GM12878 (cell line): ENCODE data around the gene ZC3H10. TPM values are rescaled to one million over a fixed set of nuclear protein-coding genes. Genes with fewer than 3 reads are reported as not detected.

ENCODE experiments used
- CEBPB ChIP-seq, 2 experiments: fragments of 150-350 bp in 1 of 2; IDR thresholded peaks; 2 replicates each; pipeline ENCODE4 v1.6.1; 2012 to 2014; ENCODE audit warnings: low read depth in 2 of 2, low read length in 2 of 2, borderline replicate concordance in 1 of 2, inconsistent platforms in 1 of 2
- FOXK2 ChIP-seq: fragments of 450-650 bp; IDR thresholded peaks from 2 replicates; pipeline ENCODE4 v1.6.1; 2017; ENCODE audit warnings: mild to moderate bottlenecking, moderate library complexity
- HDAC6 ChIP-seq: fragments of 200-600 bp; sonication (generic); IDR thresholded peaks from one replicate; pipeline ENCODE4 v1.8.0; 2017; ENCODE audit warnings: antibody characterized with exemption; ENCODE audit not compliant: unreplicated experiment
- MEF2A ChIP-seq: IDR thresholded peaks from 2 replicates; pipeline ENCODE4 v1.6.1; 2011; ENCODE audit warnings: low read depth, mild to moderate bottlenecking, low read length, moderate library complexity; ENCODE audit not compliant: insufficient read depth
- MEF2B ChIP-seq: fragments of 450-650 bp; IDR thresholded peaks from 2 replicates; pipeline ENCODE4 v1.6.1; 2018; ENCODE audit warnings: mild to moderate bottlenecking, moderate library complexity; ENCODE audit not compliant: partially characterized antibody, poor library complexity, severe bottlenecking
- POLR2A ChIP-seq: IDR thresholded peaks from 2 replicates; pipeline ENCODE4 v1.6.1; 2011; ENCODE audit warnings: low read depth, mild to moderate bottlenecking, low read length
- POLR2AphosphoS5 ChIP-seq: IDR thresholded peaks from 2 replicates; pipeline ENCODE4 v1.6.1; 2011; ENCODE audit warnings: mild to moderate bottlenecking, low read length, inconsistent platforms
- SIN3A ChIP-seq: IDR thresholded peaks from 2 replicates; pipeline ENCODE4 v1.6.1; 2012; ENCODE audit warnings: low read depth, low read length, improper control_type of control experiment
- SMAD5 ChIP-seq: IDR thresholded peaks from 2 replicates; pipeline ENCODE4 v1.6.1; 2016; ENCODE audit warnings: antibody characterized with exemption, low read depth
- ZNF207 ChIP-seq: fragments of 450-650 bp; IDR thresholded peaks from 2 replicates; pipeline ENCODE4 v1.6.1; 2014; ENCODE audit warnings: antibody characterized with exemption, mild to moderate bottlenecking, borderline replicate concordance
- ZNF217 ChIP-seq: fragments of 450-650 bp; IDR thresholded peaks from 2 replicates; pipeline ENCODE4 v1.6.1; 2017; ENCODE audit warnings: antibody characterized with exemption, mild to moderate bottlenecking
- polyA plus RNA-seq, 11 experiments: library from polyadenylated mRNA; depleted of rRNA in 4 of 11; unstranded in 6 of 11; stranded (reverse) in 5 of 11; fragments of >200 nt; fragmentation: Nextera tagmentation in 4 of 11; fragmentation: Illumina TruSeq in 1 of 11; extraction: Ambion mirVana in 4 of 11; extraction: Trizol in 1 of 11; gene quantifications; 1 replicate in 1 of 11; 2 replicates in 10 of 11; pipeline versions ENCODE4 v1.2.1 to v1.2.3, GENCODE V29; 2011 to 2016; ENCODE audit warnings: inconsistent platforms in 2 of 11, missing spikeins in 2 of 11, low read depth in 1 of 11
- total RNA-seq, 4 experiments: library from RNA; depleted of rRNA in 3 of 4; stranded (reverse); fragments of >200 nt in 3 of 4; fragmentation: Illumina TruSeq in 1 of 4; extraction: Trizol in 1 of 4; gene quantifications; 2 replicates each; pipeline versions ENCODE4 v1.2.1 to v1.2.3, GENCODE V29; 2013 to 2021
- TF ChIP-seq, protein P1 (sequence below): fragments of 450-650 bp; formaldehyde crosslinking; IDR thresholded peaks from 2 replicates; pipeline ENCODE4 v1.4.0; 2022; ENCODE audit warnings: mild to moderate bottlenecking, moderate library complexity
- TF ChIP-seq, protein P2 (sequence below): fragments of 450-650 bp; IDR thresholded peaks from 2 replicates; pipeline ENCODE4 v1.6.1; 2016; ENCODE audit warnings: mild to moderate bottlenecking
- TF ChIP-seq, protein P3 (sequence below): fragments of 450-650 bp; IDR thresholded peaks from 2 replicates; pipeline ENCODE4 v1.6.1; 2017; ENCODE audit warnings: mild to moderate bottlenecking, low read depth, inconsistent platforms; ENCODE audit not compliant: poor library complexity, severe bottlenecking
- TF ChIP-seq, protein P4 (sequence below): fragments of 450-650 bp; formaldehyde crosslinking; IDR thresholded peaks from 2 replicates; pipeline ENCODE4 v1.5.0; 2022; ENCODE audit warnings: mild to moderate bottlenecking, missing genetic modification characterization
- TF ChIP-seq, protein P5 (sequence below): fragments of 450-650 bp; IDR thresholded peaks from 2 replicates; pipeline ENCODE4 v1.6.1; 2017; ENCODE audit warnings: low read depth, mild to moderate bottlenecking, moderate library complexity

ZC3H10 gene
- total and polyA plus RNA-seq, 10 of the 15 experiments (the other 5 are each of a cell fraction or from before 2014, with no cell fraction given) = 0.56 to 6.4 (median 3.7) TPM

DNA sequence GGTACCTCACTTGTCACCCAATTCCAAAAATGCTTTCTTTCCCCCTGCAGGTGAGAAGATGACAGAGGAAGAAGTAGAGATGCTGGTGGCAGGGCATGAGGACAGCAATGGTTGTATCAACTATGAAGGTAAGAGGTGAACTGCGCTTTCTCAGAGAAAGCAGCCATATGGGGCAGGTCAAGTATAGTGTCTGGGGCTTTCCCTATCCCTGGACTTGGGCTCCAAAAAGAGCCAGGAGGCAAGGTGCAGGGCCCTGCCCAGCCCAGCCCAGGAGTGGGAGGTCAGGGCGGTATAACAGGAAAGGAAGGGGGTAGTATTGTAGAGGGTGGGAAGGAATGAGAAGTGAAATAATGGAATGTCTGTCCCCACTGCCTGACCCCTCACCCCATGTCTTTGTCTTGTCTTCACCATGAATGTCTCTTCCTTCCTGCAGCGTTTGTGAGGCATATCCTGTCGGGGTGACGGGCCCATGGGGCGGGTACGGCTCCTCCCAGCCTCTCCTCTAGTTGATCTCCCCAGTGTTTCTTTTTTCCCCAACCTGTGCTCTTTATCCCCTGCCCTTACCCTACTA, 42.2 kb downstream of the ZC3H10 start (continued):
- TF ChIP-seq MEF2B (no peak), ZNF217 (no peak), POLR2A (no peak), CEBPB (IDR thresholded peaks at IDR 0.05; ENCODE audit: borderline replicate concordance in 1 of 2, low read depth in 2 of 2, low read length in 2 of 2) (no peak), HDAC6 (no peak), MEF2A (no peak), ZNF207 (no peak), SMAD5 (peak; percentile 60), POLR2AphosphoS5 (0 out of 2 replicates have a peak, but pooled peaks have one; percentile 70), FOXK2 (no peak), SIN3A (no peak)
- TF ChIP-seq, protein P1, sequence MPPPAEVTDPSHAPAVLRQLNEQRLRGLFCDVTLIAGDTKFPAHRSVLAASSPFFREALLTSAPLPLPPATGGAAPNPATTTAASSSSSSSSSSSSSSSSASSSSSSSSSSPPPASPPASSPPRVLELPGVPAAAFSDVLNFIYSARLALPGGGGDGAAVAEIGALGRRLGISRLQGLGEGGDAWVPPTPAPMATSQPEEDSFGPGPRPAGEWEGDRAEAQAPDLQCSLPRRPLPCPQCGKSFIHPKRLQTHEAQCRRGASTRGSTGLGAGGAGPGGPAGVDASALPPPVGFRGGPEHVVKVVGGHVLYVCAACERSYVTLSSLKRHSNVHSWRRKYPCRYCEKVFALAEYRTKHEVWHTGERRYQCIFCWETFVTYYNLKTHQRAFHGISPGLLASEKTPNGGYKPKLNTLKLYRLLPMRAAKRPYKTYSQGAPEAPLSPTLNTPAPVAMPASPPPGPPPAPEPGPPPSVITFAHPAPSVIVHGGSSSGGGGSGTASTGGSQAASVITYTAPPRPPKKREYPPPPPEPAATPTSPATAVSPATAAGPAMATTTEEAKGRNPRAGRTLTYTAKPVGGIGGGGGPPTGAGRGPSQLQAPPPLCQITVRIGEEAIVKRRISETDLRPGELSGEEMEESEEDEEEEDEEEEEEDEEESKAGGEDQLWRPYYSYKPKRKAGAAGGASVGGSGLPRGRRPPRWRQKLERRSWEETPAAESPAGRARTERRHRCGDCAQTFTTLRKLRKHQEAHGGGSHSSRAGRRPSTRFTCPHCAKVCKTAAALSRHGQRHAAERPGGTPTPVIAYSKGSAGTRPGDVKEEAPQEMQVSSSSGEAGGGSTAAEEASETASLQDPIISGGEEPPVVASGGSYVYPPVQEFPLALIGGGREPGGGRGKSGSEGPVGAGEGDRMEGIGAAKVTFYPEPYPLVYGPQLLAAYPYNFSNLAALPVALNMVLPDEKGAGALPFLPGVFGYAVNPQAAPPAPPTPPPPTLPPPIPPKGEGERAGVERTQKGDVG (CRISPR knock-in tag) = no peak
- TF ChIP-seq, protein P2, sequence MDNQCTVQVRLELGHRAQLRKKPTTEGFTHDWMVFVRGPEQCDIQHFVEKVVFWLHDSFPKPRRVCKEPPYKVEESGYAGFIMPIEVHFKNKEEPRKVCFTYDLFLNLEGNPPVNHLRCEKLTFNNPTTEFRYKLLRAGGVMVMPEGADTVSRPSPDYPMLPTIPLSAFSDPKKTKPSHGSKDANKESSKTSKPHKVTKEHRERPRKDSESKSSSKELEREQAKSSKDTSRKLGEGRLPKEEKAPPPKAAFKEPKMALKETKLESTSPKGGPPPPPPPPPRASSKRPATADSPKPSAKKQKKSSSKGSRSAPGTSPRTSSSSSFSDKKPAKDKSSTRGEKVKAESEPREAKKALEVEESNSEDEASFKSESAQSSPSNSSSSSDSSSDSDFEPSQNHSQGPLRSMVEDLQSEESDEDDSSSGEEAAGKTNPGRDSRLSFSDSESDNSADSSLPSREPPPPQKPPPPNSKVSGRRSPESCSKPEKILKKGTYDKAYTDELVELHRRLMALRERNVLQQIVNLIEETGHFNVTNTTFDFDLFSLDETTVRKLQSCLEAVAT = no peak
- TF ChIP-seq, protein P3, sequence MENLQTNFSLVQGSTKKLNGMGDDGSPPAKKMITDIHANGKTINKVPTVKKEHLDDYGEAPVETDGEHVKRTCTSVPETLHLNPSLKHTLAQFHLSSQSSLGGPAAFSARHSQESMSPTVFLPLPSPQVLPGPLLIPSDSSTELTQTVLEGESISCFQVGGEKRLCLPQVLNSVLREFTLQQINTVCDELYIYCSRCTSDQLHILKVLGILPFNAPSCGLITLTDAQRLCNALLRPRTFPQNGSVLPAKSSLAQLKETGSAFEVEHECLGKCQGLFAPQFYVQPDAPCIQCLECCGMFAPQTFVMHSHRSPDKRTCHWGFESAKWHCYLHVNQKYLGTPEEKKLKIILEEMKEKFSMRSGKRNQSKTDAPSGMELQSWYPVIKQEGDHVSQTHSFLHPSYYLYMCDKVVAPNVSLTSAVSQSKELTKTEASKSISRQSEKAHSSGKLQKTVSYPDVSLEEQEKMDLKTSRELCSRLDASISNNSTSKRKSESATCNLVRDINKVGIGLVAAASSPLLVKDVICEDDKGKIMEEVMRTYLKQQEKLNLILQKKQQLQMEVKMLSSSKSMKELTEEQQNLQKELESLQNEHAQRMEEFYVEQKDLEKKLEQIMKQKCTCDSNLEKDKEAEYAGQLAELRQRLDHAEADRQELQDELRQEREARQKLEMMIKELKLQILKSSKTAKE = no peak
- TF ChIP-seq, protein P4, sequence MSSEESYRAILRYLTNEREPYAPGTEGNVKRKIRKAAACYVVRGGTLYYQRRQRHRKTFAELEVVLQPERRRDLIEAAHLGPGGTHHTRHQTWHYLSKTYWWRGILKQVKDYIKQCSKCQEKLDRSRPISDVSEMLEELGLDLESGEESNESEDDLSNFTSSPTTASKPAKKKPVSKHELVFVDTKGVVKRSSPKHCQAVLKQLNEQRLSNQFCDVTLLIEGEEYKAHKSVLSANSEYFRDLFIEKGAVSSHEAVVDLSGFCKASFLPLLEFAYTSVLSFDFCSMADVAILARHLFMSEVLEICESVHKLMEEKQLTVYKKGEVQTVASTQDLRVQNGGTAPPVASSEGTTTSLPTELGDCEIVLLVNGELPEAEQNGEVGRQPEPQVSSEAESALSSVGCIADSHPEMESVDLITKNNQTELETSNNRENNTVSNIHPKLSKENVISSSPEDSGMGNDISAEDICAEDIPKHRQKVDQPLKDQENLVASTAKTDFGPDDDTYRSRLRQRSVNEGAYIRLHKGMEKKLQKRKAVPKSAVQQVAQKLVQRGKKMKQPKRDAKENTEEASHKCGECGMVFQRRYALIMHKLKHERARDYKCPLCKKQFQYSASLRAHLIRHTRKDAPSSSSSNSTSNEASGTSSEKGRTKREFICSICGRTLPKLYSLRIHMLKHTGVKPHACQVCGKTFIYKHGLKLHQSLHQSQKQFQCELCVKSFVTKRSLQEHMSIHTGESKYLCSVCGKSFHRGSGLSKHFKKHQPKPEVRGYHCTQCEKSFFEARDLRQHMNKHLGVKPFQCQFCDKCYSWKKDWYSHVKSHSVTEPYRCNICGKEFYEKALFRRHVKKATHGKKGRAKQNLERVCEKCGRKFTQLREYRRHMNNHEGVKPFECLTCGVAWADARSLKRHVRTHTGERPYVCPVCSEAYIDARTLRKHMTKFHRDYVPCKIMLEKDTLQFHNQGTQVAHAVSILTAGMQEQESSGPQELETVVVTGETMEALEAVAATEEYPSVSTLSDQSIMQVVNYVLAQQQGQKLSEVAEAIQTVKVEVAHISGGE (CRISPR knock-in tag) = no peak
- TF ChIP-seq, protein P5, sequence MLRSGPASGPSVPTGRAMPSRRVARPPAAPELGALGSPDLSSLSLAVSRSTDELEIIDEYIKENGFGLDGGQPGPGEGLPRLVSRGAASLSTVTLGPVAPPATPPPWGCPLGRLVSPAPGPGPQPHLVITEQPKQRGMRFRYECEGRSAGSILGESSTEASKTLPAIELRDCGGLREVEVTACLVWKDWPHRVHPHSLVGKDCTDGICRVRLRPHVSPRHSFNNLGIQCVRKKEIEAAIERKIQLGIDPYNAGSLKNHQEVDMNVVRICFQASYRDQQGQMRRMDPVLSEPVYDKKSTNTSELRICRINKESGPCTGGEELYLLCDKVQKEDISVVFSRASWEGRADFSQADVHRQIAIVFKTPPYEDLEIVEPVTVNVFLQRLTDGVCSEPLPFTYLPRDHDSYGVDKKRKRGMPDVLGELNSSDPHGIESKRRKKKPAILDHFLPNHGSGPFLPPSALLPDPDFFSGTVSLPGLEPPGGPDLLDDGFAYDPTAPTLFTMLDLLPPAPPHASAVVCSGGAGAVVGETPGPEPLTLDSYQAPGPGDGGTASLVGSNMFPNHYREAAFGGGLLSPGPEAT = no peak
